Memory B cell (primary cell): ENCODE data around the gene CELF2.
A peak's percentile ranks its signal among the peaks of the same experiment; 100 is the strongest.

ENCODE experiments used
- ATAC-seq: fragments of 150-1000 bp; cut with Tn5 transposase; 2 replicates; pipeline ENCODE4 v1.10.0; 2021; ENCODE audit warnings: low read depth, mild to moderate bottlenecking, moderate library complexity
- DNase-seq, 2 donors: peaks; one replicate each; pipeline ENCODE4 v3.0.0; 2022; ENCODE audit warnings: low spot score in 2 of 2
- H3K27ac Mint-ChIP-seq: one replicate; pipeline ENCODE4 v1.8.0; 2022; ENCODE audit warnings: mild to moderate bottlenecking, moderate library complexity, mixed read lengths
- H3K27me3 Mint-ChIP-seq: one replicate; pipeline ENCODE4 v1.8.0; 2022; ENCODE audit warnings: mixed read lengths
- H3K36me3 Mint-ChIP-seq: one replicate; pipeline ENCODE4 v1.8.0; 2022; ENCODE audit warnings: mild to moderate bottlenecking, mixed read lengths
- H3K4me1 Mint-ChIP-seq: one replicate; pipeline ENCODE4 v1.8.0; 2022; ENCODE audit warnings: mixed read lengths
- H3K4me3 Mint-ChIP-seq: one replicate; pipeline ENCODE4 v1.8.0; 2022; ENCODE audit warnings: mild to moderate bottlenecking, moderate library complexity, mixed read lengths
- H3K9me3 Mint-ChIP-seq: one replicate; pipeline ENCODE4 v1.8.0; 2022; ENCODE audit warnings: mixed read lengths

Gene CELF2

GRCh38 chr10:11261143-11261542 is 243.5 kb downstream of the CELF2 start:
- Mint-ChIP-seq H3K36me3 (peaks cover 39% of the 10 kb centered on the region), H3K27me3 (no peaks in the 10 kb centered on the region), H3K9me3 (no peaks in the 10 kb centered on the region), H3K4me3 (no peak overlapping the region), H3K27ac (peak overlapping the region; percentile 87), H3K4me1 (peaks cover 58% of the 10 kb centered on the region)
- no peak for DNase-seq
- no peak for ATAC-seq

GRCh38 chr10:11261687-11262493 is 244.2 kb downstream of the CELF2 start:
- Mint-ChIP-seq H3K9me3 (no peaks in the 10 kb centered on the region), H3K4me1 (peaks cover 60% of the 10 kb centered on the region), H3K27ac (peak overlapping the region; percentile 87), H3K4me3 (peak overlapping the region; percentile 8), H3K36me3 (peaks cover 40% of the 10 kb centered on the region), H3K27me3 (no peaks in the 10 kb centered on the region)
- ATAC-seq (no peak), DNase-seq (no peak)

- Mint-ChIP-seq H3K4me3 (no peak overlapping the region), H3K36me3 (peaks cover 37% of the 10 kb centered on the region), H3K27me3 (no peaks in the 10 kb centered on the region), H3K9me3 (no peaks in the 10 kb centered on the region), H3K4me1 (peaks cover 60% of the 10 kb centered on the region), H3K27ac (peak overlapping the region; percentile 87)
- DNase-seq (no peak), ATAC-seq (no peak)
Measured at GRCh38 chr10:11262494-11263345, 245.0 kb downstream of the CELF2 start.

DNA sequence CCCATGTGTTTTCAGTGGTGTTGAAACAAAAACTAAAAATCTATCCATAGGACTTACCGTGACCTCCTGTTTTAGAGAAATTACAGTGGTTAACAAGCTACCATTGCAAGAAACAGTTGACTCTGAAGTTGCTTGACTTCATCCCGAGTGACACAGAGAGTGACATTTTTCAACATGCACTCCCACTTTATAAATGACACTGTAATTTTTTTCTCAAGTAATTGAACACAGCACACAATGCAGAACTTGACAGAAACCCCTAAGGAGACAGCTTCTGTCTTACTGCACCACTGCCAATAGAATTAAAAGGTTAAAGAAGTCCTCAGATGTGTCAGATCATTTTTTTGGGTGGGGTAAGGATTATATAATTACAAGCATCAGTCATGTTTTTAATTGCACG is 246.1 kb downstream of the CELF2 start:
- no peak overlapping the region for H3K4me3 Mint-ChIP-seq
- H3K27me3 Mint-ChIP-seq: no peaks in the 10 kb centered on the region
- H3K9me3 Mint-ChIP-seq: no peaks in the 10 kb centered on the region
- H3K27ac Mint-ChIP-seq: peak overlapping the region; percentile 81
- ATAC-seq (no peak), DNase-seq (no peak)
- peaks cover 53% of the 10 kb centered on the region for H3K4me1 Mint-ChIP-seq
- peaks cover 29% of the 10 kb centered on the region for H3K36me3 Mint-ChIP-seq

DNA sequence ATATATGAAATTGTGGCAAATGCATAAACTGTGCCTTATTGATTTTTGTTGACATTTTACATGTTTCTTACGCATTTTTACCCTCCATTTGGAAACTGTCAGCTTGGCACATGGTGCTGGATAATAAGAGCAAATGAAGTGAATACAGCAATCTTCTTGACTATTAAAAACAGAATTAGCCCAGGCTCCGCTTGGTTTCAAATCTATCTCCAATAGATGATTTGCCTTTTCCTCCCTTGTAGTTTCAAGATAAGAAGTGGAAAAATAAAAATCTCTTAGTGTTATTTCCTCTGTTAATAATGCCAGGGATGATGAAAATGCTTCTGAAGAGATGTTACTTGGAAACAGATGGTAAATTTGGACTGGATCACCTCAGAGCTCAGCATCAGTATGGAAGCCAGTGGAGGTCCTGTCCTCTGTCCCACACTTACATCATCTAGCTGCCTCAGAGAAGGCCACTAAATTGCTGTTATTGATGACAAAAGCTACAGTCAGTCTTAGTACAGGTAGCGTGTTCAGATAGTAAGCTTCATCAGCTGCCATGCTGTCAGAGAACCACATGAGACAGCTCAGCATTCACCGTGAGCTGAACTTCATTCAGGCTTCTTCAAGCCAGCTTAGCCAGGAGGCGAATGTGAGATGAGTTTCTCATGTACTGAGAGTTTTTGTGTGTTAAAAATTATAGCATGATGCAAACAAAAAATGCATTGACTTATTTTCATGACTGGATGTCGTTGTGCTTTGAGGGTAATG is 246.8 kb downstream of the CELF2 start:
- no peak overlapping the region for H3K4me3 Mint-ChIP-seq
- H3K9me3 Mint-ChIP-seq: no peaks in the 10 kb centered on the region
- no peak for ATAC-seq
- H3K36me3 Mint-ChIP-seq: peaks cover 26% of the 10 kb centered on the region
- DNase-seq: no peak
- H3K4me1 Mint-ChIP-seq: peaks cover 53% of the 10 kb centered on the region
- H3K27me3 Mint-ChIP-seq: no peaks in the 10 kb centered on the region
- peak overlapping the region; percentile 89 for H3K27ac Mint-ChIP-seq

- peak overlapping the region; percentile 89 for H3K27ac Mint-ChIP-seq
- ATAC-seq (no peak), DNase-seq (no peak)
- H3K4me1 Mint-ChIP-seq: peaks cover 59% of the 10 kb centered on the region
- no peaks in the 10 kb centered on the region for H3K27me3 Mint-ChIP-seq
- H3K36me3 Mint-ChIP-seq: peaks cover 23% of the 10 kb centered on the region
- no peaks in the 10 kb centered on the region for H3K9me3 Mint-ChIP-seq
- peak overlapping the region; percentile 47 for H3K4me3 Mint-ChIP-seq
Measured at GRCh38 chr10:11265484-11265883, 247.8 kb downstream of the CELF2 start.

DNA sequence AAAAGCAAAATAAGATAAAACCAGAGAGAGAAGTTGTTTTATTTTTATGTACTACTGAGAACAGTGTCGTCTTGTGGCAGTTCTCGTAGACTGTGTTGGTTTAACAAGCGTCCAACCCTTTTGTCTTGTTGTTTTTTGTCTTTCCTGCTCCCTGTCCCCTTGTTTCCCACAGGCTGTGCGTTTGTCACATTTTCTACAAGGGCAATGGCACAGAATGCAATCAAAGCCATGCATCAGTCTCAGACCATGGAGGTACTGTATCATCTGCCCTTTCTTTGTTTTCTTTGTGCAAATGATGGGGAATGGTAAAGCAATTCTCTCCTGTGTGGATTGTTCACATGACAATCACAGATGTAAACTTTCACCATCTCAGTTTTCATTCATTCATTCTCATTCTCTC is 248.8 kb downstream of the CELF2 start:
- no peak for ATAC-seq
- Mint-ChIP-seq H3K36me3 (peaks cover 23% of the 10 kb centered on the region), H3K4me3 (peak overlapping the region; percentile 62), H3K4me1 (peaks cover 57% of the 10 kb centered on the region), H3K27ac (peak overlapping the region; percentile 89), H3K9me3 (no peaks in the 10 kb centered on the region), H3K27me3 (no peaks in the 10 kb centered on the region)
- no peak for DNase-seq

- peaks cover 47% of the 10 kb centered on the region for H3K4me1 Mint-ChIP-seq
- H3K36me3 Mint-ChIP-seq: peaks cover 25% of the 10 kb centered on the region
- H3K9me3 Mint-ChIP-seq: no peaks in the 10 kb centered on the region
- H3K4me3 Mint-ChIP-seq: peak overlapping the region; percentile 25
- H3K27me3 Mint-ChIP-seq: no peaks in the 10 kb centered on the region
- DNase-seq (peak; percentile 79 to 80), ATAC-seq (peak; percentile 91)
- H3K27ac Mint-ChIP-seq: peak overlapping the region; percentile 87
Measured at GRCh38 chr10:11270135-11270857, 252.6 kb downstream of the CELF2 start.

GRCh38 chr10:11270858-11271179 is 253.1 kb downstream of the CELF2 start:
- no peak for ATAC-seq
- peak overlapping the region; percentile 87 for H3K27ac Mint-ChIP-seq
- peaks cover 27% of the 10 kb centered on the region for H3K36me3 Mint-ChIP-seq
- H3K9me3 Mint-ChIP-seq: no peaks in the 10 kb centered on the region
- peaks cover 43% of the 10 kb centered on the region for H3K4me1 Mint-ChIP-seq
- no peak overlapping the region for H3K4me3 Mint-ChIP-seq
- H3K27me3 Mint-ChIP-seq: no peaks in the 10 kb centered on the region
- no peak for DNase-seq

- DNase-seq (no peak), ATAC-seq (no peak)
- Mint-ChIP-seq H3K27ac (peak overlapping the region; percentile 38), H3K9me3 (no peaks in the 10 kb centered on the region), H3K27me3 (no peaks in the 10 kb centered on the region), H3K36me3 (peaks cover 26% of the 10 kb centered on the region), H3K4me3 (no peak overlapping the region), H3K4me1 (peaks cover 28% of the 10 kb centered on the region)
Measured at GRCh38 chr10:11272915-11273389, 255.3 kb downstream of the CELF2 start.

DNA sequence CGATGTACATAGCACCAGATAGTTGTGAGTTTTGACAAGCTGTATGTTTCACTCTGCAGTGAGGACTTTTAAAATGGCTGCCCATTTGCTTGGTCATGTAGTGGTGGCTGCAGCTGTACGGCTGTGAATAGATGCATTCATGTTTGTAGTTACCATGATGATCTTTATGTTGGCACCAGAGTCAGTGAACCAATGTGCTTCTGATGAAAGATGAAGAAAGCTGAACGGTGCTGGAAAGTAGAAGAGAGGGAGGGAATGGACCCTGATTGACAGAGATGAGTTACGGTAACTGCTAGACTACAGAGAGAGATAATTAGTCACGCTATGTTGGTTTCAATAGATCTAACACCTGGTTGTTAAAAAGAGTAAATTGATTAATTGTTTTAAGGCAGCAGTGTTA is 256.8 kb downstream of the CELF2 start:
- peaks cover 30% of the 10 kb centered on the region for H3K36me3 Mint-ChIP-seq
- H3K9me3 Mint-ChIP-seq: no peaks in the 10 kb centered on the region
- no peak for ATAC-seq
- no peak for DNase-seq
- H3K27me3 Mint-ChIP-seq: no peaks in the 10 kb centered on the region
- peaks cover 23% of the 10 kb centered on the region for H3K4me1 Mint-ChIP-seq
- H3K27ac Mint-ChIP-seq: peak overlapping the region; percentile 4
- H3K4me3 Mint-ChIP-seq: no peak overlapping the region

GRCh38 chr10:11275651-11276050 is 258.0 kb downstream of the CELF2 start:
- H3K27ac Mint-ChIP-seq: no peak overlapping the region
- DNase-seq (no peak), ATAC-seq (no peak)
- H3K4me3 Mint-ChIP-seq: no peak overlapping the region
- H3K4me1 Mint-ChIP-seq: peaks cover 15% of the 10 kb centered on the region
- H3K9me3 Mint-ChIP-seq: no peaks in the 10 kb centered on the region
- no peaks in the 10 kb centered on the region for H3K27me3 Mint-ChIP-seq
- peaks cover 31% of the 10 kb centered on the region for H3K36me3 Mint-ChIP-seq

GRCh38 chr10:11276449-11276990 is 258.8 kb downstream of the CELF2 start:
- Mint-ChIP-seq H3K27ac (peak overlapping the region; percentile 55), H3K9me3 (no peaks in the 10 kb centered on the region), H3K4me1 (peaks cover 15% of the 10 kb centered on the region), H3K4me3 (no peak overlapping the region), H3K27me3 (no peaks in the 10 kb centered on the region), H3K36me3 (peaks cover 35% of the 10 kb centered on the region)
- ATAC-seq (no peak), DNase-seq (no peak)
